Smooth muscle cell (in vitro differentiated cells): ENCODE results near the gene SYNGR1. TPM values are rescaled to one million over a fixed set of nuclear protein-coding genes. Genes with fewer than 3 reads are reported as not detected.
"Not testable (repeated sequence)": the region's sequence is repeated elsewhere in the genome, so short reads cannot be mapped to it uniquely, and the experiment has no call there.

Experiments used
- DNase-seq: peaks from one replicate; lab custom pipeline; 2025; ENCODE audit not compliant: unreplicated experiment; lab: John Stamatoyannopoulos, UW
- H2AFZ ChIP-seq: fragments of 200-600 bp; sonication (generic); 2 replicates; pipeline ENCODE4 v1.6.0; 2016; ENCODE audit warnings: antibody characterized with exemption, low read depth, mild to moderate bottlenecking
- H3F3A ChIP-seq: fragments of 200-600 bp; sonication (generic); 2 replicates; pipeline ENCODE4 v1.6.0; 2017; ENCODE audit warnings: antibody characterized with exemption, low read depth
- H3K27ac ChIP-seq: fragments of 200-600 bp; sonication (generic); 2 replicates; pipeline ENCODE4 v1.5.1; 2016; ENCODE audit warnings: low read depth, mild to moderate bottlenecking
- H3K27me3 ChIP-seq: fragments of 200-600 bp; sonication (generic); 2 replicates; pipeline ENCODE4 v1.6.1; 2016; ENCODE audit warnings: low read depth, mild to moderate bottlenecking
- H3K36me3 ChIP-seq: fragments of 200-600 bp; sonication (generic); 2 replicates; pipeline ENCODE4 v1.5.1; 2016; ENCODE audit warnings: low read depth
- H3K4me1 ChIP-seq: fragments of 200-600 bp; sonication (generic); 2 replicates; pipeline ENCODE4 v1.5.1; 2016; ENCODE audit warnings: low read depth
- H3K4me2 ChIP-seq: fragments of 200-600 bp; sonication (generic); 2 replicates; pipeline ENCODE4 v1.6.0; 2016; ENCODE audit warnings: mild to moderate bottlenecking
- H3K4me3 ChIP-seq: fragments of 200-600 bp; sonication (generic); 2 replicates; pipeline ENCODE4 v1.5.1; 2016; ENCODE audit warnings: mild to moderate bottlenecking
- H3K79me2 ChIP-seq: fragments of 200-600 bp; sonication (generic); 2 replicates; pipeline ENCODE4 v1.6.0; 2016; ENCODE audit warnings: low read depth, mild to moderate bottlenecking
- H3K9ac ChIP-seq: fragments of 200-600 bp; sonication (generic); 2 replicates; pipeline ENCODE4 v1.6.0; 2016; ENCODE audit warnings: low read depth
- H3K9me3 ChIP-seq: fragments of 200-600 bp; sonication (generic); replicated peaks from 2 replicates; pipeline ENCODE4 v1.5.1; 2016; ENCODE audit warnings: low read depth
- H4K20me1 ChIP-seq: fragments of 200-600 bp; sonication (generic); 2 replicates; pipeline ENCODE4 v1.6.0; 2016; ENCODE audit warnings: low read depth
- CTCF ChIP-seq: fragments of 200-600 bp; sonication (generic); IDR thresholded peaks from 2 replicates; pipeline ENCODE4 v1.5.1; 2017; ENCODE audit warnings: borderline replicate concordance, mild to moderate bottlenecking, antibody characterized with exemption; ENCODE audit not compliant: insufficient read depth, poor library complexity, severe bottlenecking
- WGBS: methylation state at CpG from one replicate; pipeline ENCODE4 v1.1.7; 2016; ENCODE audit warnings: low lambda C conversion rate; 5-methylcytosine and 5-hydroxymethylcytosine counted together
- polyA plus RNA-seq: library from polyadenylated mRNA; unstranded; fragments of >200 nt; fragmentation: Nextera tagmentation; extraction: Ambion mirVana; gene quantifications from 2 replicates; pipeline ENCODE4 v1.2.1, GENCODE V29; 2016
- total RNA-seq: library from RNA; depleted of rRNA; stranded (reverse); fragments of >200 nt; gene quantifications from 2 replicates; pipeline ENCODE4 v1.2.3, GENCODE V29; 2014

Gene SYNGR1
- total and polyA plus RNA-seq, 2 experiments from 2014 or later, result 26.7 to 58.0 TPM

GRCh38 chr22:39351689-39352214, 2.0 kb downstream of the SYNGR1 start:
- Histone ChIP-seq H2AFZ (no peak overlapping the region), H3K9ac (no peak overlapping the region), H3K27me3 (no peaks in the 10 kb centered on the region), H3F3A (no peaks in the 10 kb centered on the region), H3K4me2 (peak overlapping the region; percentile 92), H3K4me3 (no peak overlapping the region), H3K4me1 (peaks cover 11% of the 10 kb centered on the region), H3K27ac (no peak overlapping the region), H3K9me3 (no peaks in the 10 kb centered on the region), H4K20me1 (peaks cover 19% of the 10 kb centered on the region), H3K36me3 (no peaks in the 10 kb centered on the region), H3K79me2 (no peaks in the 10 kb centered on the region)
- no peak for TF ChIP-seq CTCF
- 50% methylated on average over 8 of the region's 8 CpGs for WGBS
- no peak for DNase-seq

- no peak overlapping the region for H3K4me2 ChIP-seq
- 92% methylated on average over 7 of the region's 7 CpGs for WGBS
Measured at GRCh38 chr22:39352306-39352891, 2.6 kb downstream of the SYNGR1 start.

GRCh38 chr22:39353346-39353745, 3.6 kb downstream of the SYNGR1 start:
- H3K9ac ChIP-seq, result no peak overlapping the region
- H3F3A ChIP-seq, result no peaks in the 10 kb centered on the region
- no peak for DNase-seq
- no peaks in the 10 kb centered on the region for H3K36me3 ChIP-seq
- no peak overlapping the region for H3K27ac ChIP-seq
- peaks cover 22% of the 10 kb centered on the region for H4K20me1 ChIP-seq
- no peaks in the 10 kb centered on the region for H3K79me2 ChIP-seq
- no peak overlapping the region for H3K4me3 ChIP-seq
- peaks cover 11% of the 10 kb centered on the region for H3K4me1 ChIP-seq
- H3K27me3 ChIP-seq, result no peaks in the 10 kb centered on the region
- WGBS, result 77% methylated on average over 9 of the region's 9 CpGs
- H2AFZ ChIP-seq, result no peak overlapping the region
- no peaks in the 10 kb centered on the region for H3K9me3 ChIP-seq
- no peak overlapping the region for H3K4me2 ChIP-seq
- TF ChIP-seq CTCF, result no peak

More at GRCh38 chr22:39352306-39352891, 2.6 kb downstream of the SYNGR1 start:
- Histone ChIP-seq H3K4me3 (no peak overlapping the region), H3K9ac (no peak overlapping the region), H3K79me2 (no peaks in the 10 kb centered on the region), H4K20me1 (peaks cover 22% of the 10 kb centered on the region), H3K9me3 (no peaks in the 10 kb centered on the region), H3K27ac (no peak overlapping the region), H3F3A (no peaks in the 10 kb centered on the region), H3K36me3 (no peaks in the 10 kb centered on the region), H3K4me1 (peaks cover 11% of the 10 kb centered on the region), H2AFZ (no peak overlapping the region), H3K27me3 (no peaks in the 10 kb centered on the region)
- no peak for DNase-seq
- no peak for TF ChIP-seq CTCF

- H3K9ac ChIP-seq, result no peak overlapping the region
- no peaks in the 10 kb centered on the region for H3K9me3 ChIP-seq
- TF ChIP-seq CTCF, result no peak
- H3K4me3 ChIP-seq, result no peak overlapping the region
- H3K27ac ChIP-seq, result no peak overlapping the region
- no peaks in the 10 kb centered on the region for H3K36me3 ChIP-seq
- H4K20me1 ChIP-seq, result peaks cover 22% of the 10 kb centered on the region
- no peak for DNase-seq
- no peaks in the 10 kb centered on the region for H3K27me3 ChIP-seq
- no peak overlapping the region for H2AFZ ChIP-seq
- no peaks in the 10 kb centered on the region for H3K79me2 ChIP-seq
- H3K4me2 ChIP-seq, result no peak overlapping the region
- no peaks in the 10 kb centered on the region for H3F3A ChIP-seq
- WGBS, result 97% methylated on average over 12 of the region's 12 CpGs
- H3K4me1 ChIP-seq, result peaks cover 11% of the 10 kb centered on the region
Measured at GRCh38 chr22:39355080-39355479, 5.3 kb downstream of the SYNGR1 start.

- DNase-seq, H3K79me2 ChIP-seq, H3K9ac ChIP-seq, H3F3A ChIP-seq, H3K4me3 ChIP-seq, H3K36me3 ChIP-seq, H3K27ac ChIP-seq, H3K4me2 ChIP-seq, H3K27me3 ChIP-seq, H3K9me3 ChIP-seq, H2AFZ ChIP-seq, H3K4me1 ChIP-seq: not testable (repeated sequence)
- peaks cover 20% of the 10 kb centered on the region for H4K20me1 ChIP-seq
- WGBS, result 98% methylated on average over 14 of the region's 14 CpGs
Measured at GRCh38 chr22:39355805-39356204, 6.0 kb downstream of the SYNGR1 start.
